Measurements from ENCODE around the gene CALCB. TPM values are rescaled to one million over a fixed set of nuclear protein-coding genes. Genes with fewer than 3 reads are reported as not detected.

The CALCB gene
- total RNA-seq, 1 donor from 2014 or later = 0.62 TPM

- H2AFZ ChIP-seq (replicated peaks) = no peak overlapping the region
- no peaks in the 10 kb centered on the region for H3K9me3 ChIP-seq (ENCODE audit: low read depth)
- no peak overlapping the region for H3K9ac ChIP-seq
- no peaks in the 10 kb centered on the region for H3F3A ChIP-seq (ENCODE audit: low read depth)
- no peak overlapping the region for H3K27ac Mint-ChIP-seq
- no peak overlapping the region for H3K4me3 Mint-ChIP-seq
- H3K36me3 Mint-ChIP-seq = no peaks in the 10 kb centered on the region
- H3K4me2 ChIP-seq = no peak overlapping the region
- DNase-seq (ENCODE audit: low spot score) = no peak
- H3K79me2 ChIP-seq (ENCODE audit: low read depth) = no peaks in the 10 kb centered on the region
- H4K20me1 ChIP-seq (ENCODE audit: low read depth) = no peaks in the 10 kb centered on the region
- TF ChIP-seq EZH2phosphoT487 (IDR thresholded peaks at IDR 0.05) (no peak), EZH2 (IDR thresholded peaks at IDR 0.05) (no peak), CTCF (IDR thresholded peaks at IDR 0.05) (no peak)
- peaks cover 9% of the 10 kb centered on the region for H3K4me1 ChIP-seq
- no peaks in the 10 kb centered on the region for H3K36me3 ChIP-seq
- H3K4me1 Mint-ChIP-seq = peaks cover 30% of the 10 kb centered on the region
- H3K4me3 ChIP-seq = no peak overlapping the region
- no peak overlapping the region for H3K27ac ChIP-seq
- peaks cover 10% of the 10 kb centered on the region for H3K27me3 Mint-ChIP-seq (ENCODE audit: insufficient read depth, low read depth)
- H3K9me3 Mint-ChIP-seq = no peaks in the 10 kb centered on the region
- peaks cover 35% of the 10 kb centered on the region for H3K27me3 ChIP-seq
These were observed 37.8 kb downstream of the CALCB start for GRCh38 chr11:15111215-15111614.

GRCh38 chr11:15112131-15112541, 38.7 kb downstream of the CALCB start:
- Histone ChIP-seq H3K9me3 (ENCODE audit: low read depth) (no peaks in the 10 kb centered on the region), H3K36me3 (no peaks in the 10 kb centered on the region), H3K9ac (no peak overlapping the region), H2AFZ (replicated peaks) (no peak overlapping the region), H3K27ac (no peak overlapping the region), H3K4me2 (no peak overlapping the region), H3K79me2 (ENCODE audit: low read depth) (no peaks in the 10 kb centered on the region), H3K4me3 (no peak overlapping the region), H3F3A (ENCODE audit: low read depth) (no peaks in the 10 kb centered on the region), H3K27me3 (peaks cover 41% of the 10 kb centered on the region), H4K20me1 (ENCODE audit: low read depth) (no peaks in the 10 kb centered on the region), H3K4me1 (peaks cover 3% of the 10 kb centered on the region)
- Mint-ChIP-seq H3K4me3 (peak overlapping the region; percentile 27), H3K27me3 (ENCODE audit: insufficient read depth, low read depth) (peaks cover 12% of the 10 kb centered on the region), H3K9me3 (no peaks in the 10 kb centered on the region), H3K27ac (no peak overlapping the region), H3K36me3 (no peaks in the 10 kb centered on the region), H3K4me1 (peaks cover 26% of the 10 kb centered on the region)
- TF ChIP-seq EZH2phosphoT487 (IDR thresholded peaks at IDR 0.05) (no peak), EZH2 (IDR thresholded peaks at IDR 0.05) (no peak), CTCF (IDR thresholded peaks at IDR 0.05) (no peak)
- peak; percentile 9 for DNase-seq (ENCODE audit: low spot score)

GRCh38 chr11:15113381-15113780, 40.0 kb downstream of the CALCB start:
- peaks cover 19% of the 10 kb centered on the region for H3K4me1 Mint-ChIP-seq

More at GRCh38 chr11:15113381-15113780, 40.0 kb downstream of the CALCB start:
- no peak overlapping the region for H3K9ac ChIP-seq
- Mint-ChIP-seq H3K9me3 (no peaks in the 10 kb centered on the region), H3K27me3 (ENCODE audit: insufficient read depth, low read depth) (peaks cover 12% of the 10 kb centered on the region), H3K4me3 (peak overlapping the region; percentile 54), H3K36me3 (no peaks in the 10 kb centered on the region), H3K27ac (no peak overlapping the region)
- no peak overlapping the region for H2AFZ ChIP-seq (replicated peaks)
- H3K27ac ChIP-seq = no peak overlapping the region
- no peaks in the 10 kb centered on the region for H3F3A ChIP-seq (ENCODE audit: low read depth)
- DNase-seq (ENCODE audit: low spot score) = no peak
- peaks cover 3% of the 10 kb centered on the region for H3K4me1 ChIP-seq
- H3K79me2 ChIP-seq (ENCODE audit: low read depth) = no peaks in the 10 kb centered on the region
- no peak overlapping the region for H3K4me2 ChIP-seq
- no peaks in the 10 kb centered on the region for H3K36me3 ChIP-seq
- no peak overlapping the region for H3K4me3 ChIP-seq
- TF ChIP-seq EZH2phosphoT487 (IDR thresholded peaks at IDR 0.05) (no peak), EZH2 (IDR thresholded peaks at IDR 0.05) (no peak), CTCF (IDR thresholded peaks at IDR 0.05) (no peak)
- peaks cover 49% of the 10 kb centered on the region for H3K27me3 ChIP-seq
- no peaks in the 10 kb centered on the region for H3K9me3 ChIP-seq (ENCODE audit: low read depth)
- no peaks in the 10 kb centered on the region for H4K20me1 ChIP-seq (ENCODE audit: low read depth)

Data from neural progenitor cell (in vitro differentiated cells).